Measurements from ENCODE around the gene SBF2. TPM values are rescaled to one million over a fixed set of nuclear protein-coding genes. Genes with fewer than 3 reads are reported as not detected.

SBF2 gene
- total and polyA plus RNA-seq, 2 donors (not counting 3 experiments of a cell fraction or from before 2014, with no cell fraction given), result 15.4 to 42.4 TPM

DNA sequence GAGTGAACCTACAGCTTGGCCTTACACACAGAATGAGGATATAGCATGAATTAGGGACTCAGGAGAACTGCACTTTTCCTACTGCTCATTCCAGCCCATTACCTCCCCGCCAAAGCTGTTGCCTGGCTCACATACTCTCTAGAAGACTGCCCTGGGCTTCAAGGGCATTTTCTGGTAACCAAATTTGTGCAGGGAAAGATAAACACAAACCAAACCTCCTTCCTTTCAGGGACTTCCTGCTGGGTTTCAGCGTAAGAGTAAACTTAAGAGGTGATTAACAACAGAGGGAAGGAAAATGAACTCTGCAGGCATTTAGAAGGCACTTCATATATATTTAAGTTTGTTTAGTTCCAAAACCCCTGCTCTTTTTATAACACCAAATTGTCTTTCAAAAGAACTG lies 435.2 kb downstream of the SBF2 start:
- FAIRE-seq (peak; percentile 15), DNase-seq (ENCODE audit: low read depth, low spot score) (peak; percentile 55)
- Histone ChIP-seq H3K36me3 (ENCODE audit: control insufficient read depth in 2 of 2, extremely low read depth in 1 of 2, insufficient read depth in 2 of 2, low read length in 2 of 2) (peaks cover 0 to 4% of the 10 kb centered on the region in 2 experiments), H3K9ac (replicated peaks; ENCODE audit: extremely low read depth, insufficient read depth, low read length) (no peak overlapping the region), H3K4me3 (replicated peaks in 1 of 3; ENCODE audit: insufficient read depth in 1 of 3, low read depth in 1 of 3, low read length in 3 of 3) (peak overlapping the region in 1 of 3 experiments; percentile 21), H3K4me1 (ENCODE audit: control insufficient read depth, extremely low read depth, insufficient read depth, low read length) (peaks cover 39% of the 10 kb centered on the region), H2AFZ (ENCODE audit: low read depth, low read length) (peak overlapping the region; percentile 93), H3K9me1 (replicated peaks; ENCODE audit: control insufficient read depth, extremely low read depth, insufficient read depth, low read length) (no peaks in the 10 kb centered on the region), H3K79me2 (ENCODE audit: control insufficient read depth, insufficient read depth, low read length) (no peaks in the 10 kb centered on the region), H3K27me3 (ENCODE audit: control insufficient read depth in 2 of 2, insufficient read depth in 2 of 2, low read length in 2 of 2) (no peaks in the 10 kb centered on the region), H4K20me1 (replicated peaks; ENCODE audit: control insufficient read depth, extremely low read depth, insufficient read depth, low read length) (no peaks in the 10 kb centered on the region), H3K9me3 (replicated peaks; ENCODE audit: control insufficient read depth, insufficient read depth, low read length) (no peaks in the 10 kb centered on the region), H3K27ac (ENCODE audit: insufficient read depth, low read depth, low read length) (peak overlapping the region; percentile 40), H3K4me2 (ENCODE audit: insufficient read depth, low read length) (peak overlapping the region; percentile 74)
- TF ChIP-seq FOS (IDR thresholded peaks at IDR 0.05; ENCODE audit: borderline replicate concordance, insufficient read depth, low read length) (no peak), JUN (IDR thresholded peaks at IDR 0.05; ENCODE audit: borderline replicate concordance, insufficient read depth, insufficient read length, low read depth) (no peak), MYC (IDR thresholded peaks at IDR 0.05; ENCODE audit: low read depth, low read length) (no peak), POLR2A (IDR thresholded peaks at IDR 0.05; ENCODE audit: low read depth, low read length) (no peak), EZH2 (IDR thresholded peaks at IDR 0.05; ENCODE audit: borderline replicate concordance, low read depth, low read length, severe bottlenecking) (no peak), POLR2AphosphoS5 (IDR thresholded peaks at IDR 0.05; ENCODE audit: insufficient read depth, low read depth, low read length) (no peak), GATA2 (IDR thresholded peaks at IDR 0.05; ENCODE audit: insufficient read depth, insufficient read length, low read depth, low read length) (no peak)
- TF ChIP-seq, protein P1, sequence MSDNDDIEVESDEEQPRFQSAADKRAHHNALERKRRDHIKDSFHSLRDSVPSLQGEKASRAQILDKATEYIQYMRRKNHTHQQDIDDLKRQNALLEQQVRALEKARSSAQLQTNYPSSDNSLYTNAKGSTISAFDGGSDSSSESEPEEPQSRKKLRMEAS (IDR thresholded peaks at IDR 0.05; ENCODE audit: insufficient read depth, insufficient read length), result no peak
- TF ChIP-seq, protein P2, sequence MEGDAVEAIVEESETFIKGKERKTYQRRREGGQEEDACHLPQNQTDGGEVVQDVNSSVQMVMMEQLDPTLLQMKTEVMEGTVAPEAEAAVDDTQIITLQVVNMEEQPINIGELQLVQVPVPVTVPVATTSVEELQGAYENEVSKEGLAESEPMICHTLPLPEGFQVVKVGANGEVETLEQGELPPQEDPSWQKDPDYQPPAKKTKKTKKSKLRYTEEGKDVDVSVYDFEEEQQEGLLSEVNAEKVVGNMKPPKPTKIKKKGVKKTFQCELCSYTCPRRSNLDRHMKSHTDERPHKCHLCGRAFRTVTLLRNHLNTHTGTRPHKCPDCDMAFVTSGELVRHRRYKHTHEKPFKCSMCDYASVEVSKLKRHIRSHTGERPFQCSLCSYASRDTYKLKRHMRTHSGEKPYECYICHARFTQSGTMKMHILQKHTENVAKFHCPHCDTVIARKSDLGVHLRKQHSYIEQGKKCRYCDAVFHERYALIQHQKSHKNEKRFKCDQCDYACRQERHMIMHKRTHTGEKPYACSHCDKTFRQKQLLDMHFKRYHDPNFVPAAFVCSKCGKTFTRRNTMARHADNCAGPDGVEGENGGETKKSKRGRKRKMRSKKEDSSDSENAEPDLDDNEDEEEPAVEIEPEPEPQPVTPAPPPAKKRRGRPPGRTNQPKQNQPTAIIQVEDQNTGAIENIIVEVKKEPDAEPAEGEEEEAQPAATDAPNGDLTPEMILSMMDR (IDR thresholded peaks at IDR 0.05; ENCODE audit: extremely low read depth in 1 of 2, insufficient read depth in 1 of 2, low read depth in 1 of 2, low read length in 2 of 2), result no peak
- no TSS peak for BruUV-seq (replicated peaks)
- ChIA-PET POLR2A (no interaction called here), CTCF (interaction anchor here (0.8 to 2.2 kb wide), 4 partner anchors 12 to 114 kb away, joined by 3 to 11 read pairs (median 4); no protein-coding TSS in a partner anchor)
- dilution Hi-C loops (cut with MboI; ENCODE audit: extremely low pct_ligation_motif_present, low sequenced_read_pairs), result no loop called here
- intact Hi-C loops (cut with micrococcal nuclease), result loop anchor here (5.0 to 10.0 kb wide), 2 partner anchors 247 to 284 kb away; partner anchors contain the start of gene WEE1
